HG03575 (cell line): ENCODE data around the gene CRELD1.

ENCODE experiments used
- ATAC-seq: cut with Tn5 transposase; IDR thresholded peaks from one replicate; pipeline ENCODE4 v1.9.1; 2021; ENCODE audit not compliant: unreplicated experiment, insufficient number of reproducible peaks, low FRiP score; ENCODE audit errors: extremely low read depth

The CRELD1 gene

GRCh38 chr3:9902372-9903237, 31.0 kb upstream of the CRELD1 start, which contains the start of gene IL17RE:
Gene IL17RE (plus strand): TSS chr3:9902848. CDS start chr3:9902933, 85 bp downstream.
- no peak for ATAC-seq

- ATAC-seq = no peak
These were observed 30.4 kb upstream of the CRELD1 start for GRCh38 chr3:9903238-9903624.

- ATAC-seq = no peak
These were observed 29.7 kb upstream of the CRELD1 start for GRCh38 chr3:9903904-9904303.

GRCh38 chr3:9906480-9906879, 27.2 kb upstream of the CRELD1 start:
- no peak for ATAC-seq

- no peak for ATAC-seq
These were observed 25.3 kb upstream of the CRELD1 start for GRCh38 chr3:9908286-9908685.

GRCh38 chr3:9909221-9910013, 24.2 kb upstream of the CRELD1 start:
- no peak for ATAC-seq

GRCh38 chr3:9911863-9912262, 21.8 kb upstream of the CRELD1 start:
- no peak for ATAC-seq

- no peak for ATAC-seq
These were observed 21.2 kb upstream of the CRELD1 start for GRCh38 chr3:9912294-9912935.

GRCh38 chr3:9913601-9914000, 20.0 kb upstream of the CRELD1 start:
- ATAC-seq = no peak

GRCh38 chr3:9914011-9914410, 19.6 kb upstream of the CRELD1 start:
- no peak for ATAC-seq

- no peak for ATAC-seq
These were observed 18.9 kb upstream of the CRELD1 start for GRCh38 chr3:9914559-9915253.

GRCh38 chr3:9915254-9916141, 18.1 kb upstream of the CRELD1 start:
- ATAC-seq = no peak

- no peak for ATAC-seq
These were observed 17.3 kb upstream of the CRELD1 start for GRCh38 chr3:9916346-9916733.

GRCh38 chr3:9916734-9917680, 16.6 kb upstream of the CRELD1 start, which contains the start of gene IL17RC:
Gene IL17RC (plus strand): TSS chr3:9917098. CDS start chr3:9917316, 218 bp downstream.
- ATAC-seq = no peak

GRCh38 chr3:9917820-9918219, 15.8 kb upstream of the CRELD1 start:
- ATAC-seq = no peak

- ATAC-seq = no peak
These were observed 15.2 kb upstream of the CRELD1 start for GRCh38 chr3:9918261-9919038.
